HepG2 (cell line): ENCODE data around the gene FCAMR. TPM values are rescaled to one million over a fixed set of nuclear protein-coding genes. Genes with fewer than 3 reads are reported as not detected.

Experiments used
- ATAC-seq: fragments of 200-7000 bp; cut with Tn5 transposase; 3 replicates; pipeline ENCODE4 v1.9.1; 2020; ENCODE audit warnings: mild to moderate bottlenecking, moderate library complexity
- BruUV-seq: library from RNA; stranded (reverse); fragments of 400-500 nt; replicated peaks from 2 replicates; lab custom pipeline; 2021; lab: Mats Ljungman, UMichigan
- CTCF ChIA-PET: fragments of 300-600 bp; formaldehyde crosslinking; extraction: SDS; loops from one replicate; lab custom pipeline; 2021; ENCODE audit warnings: low total read pairs, inconsistent platforms, low intra/inter-chr PET ratio; lab: Yijun Ruan, JAX
- POLR2A ChIA-PET: fragments of 350-600 bp; sonication (Branson Sonifier 250); formaldehyde crosslinking; loops from one replicate; lab custom pipeline; 2020; ENCODE audit warnings: antibody characterized with exemption, inconsistent platforms; lab: Yijun Ruan, JAX
- DNase-seq: peaks from one replicate; pipeline ENCODE4 v3.0.0-alpha.2; 2015; ENCODE audit warnings: low spot score
- FAIRE-seq: peaks from 3 replicates; lab custom pipeline; 2011; peaks lifted over from hg19 to GRCh38; lab: Jason Lieb, UNC
- H2AFZ ChIP-seq: one replicate; pipeline ENCODE4 v1.6.1; 2011; ENCODE audit warnings: low read length, inconsistent platforms
- H3K27ac ChIP-seq: fragments of 300-600 bp; 3 replicates; pipeline ENCODE4 v1.8.0; 2011; ENCODE audit warnings: mixed run types, mild to moderate bottlenecking, mixed read lengths, low read length, inconsistent platforms; ENCODE audit not compliant: insufficient read depth; ENCODE audit errors: extremely low read length
- H3K27me3 ChIP-seq, 2 experiments: fragments of 200-600 bp in 1 of 2; 2 replicates in 1 of 2; 3 replicates in 1 of 2; pipeline versions ENCODE4 v1.6.0 to v1.8.0; 2011; ENCODE audit warnings: low read length in 2 of 2, mild to moderate bottlenecking in 2 of 2, moderate library complexity in 2 of 2, inconsistent platforms in 1 of 2; ENCODE audit not compliant: insufficient read depth in 2 of 2, control insufficient read depth in 1 of 2
- H3K36me3 ChIP-seq, 2 experiments: fragments of 200-600 bp in 1 of 2; replicated peaks in 1 of 2; 2 replicates in 1 of 2; 3 replicates in 1 of 2; pipeline versions ENCODE4 v1.5.1 to v1.8.0; 2011; ENCODE audit warnings: low read length in 2 of 2, inconsistent platforms in 1 of 2; ENCODE audit not compliant: insufficient read depth in 2 of 2, control insufficient read depth in 1 of 2
- H3K4me1 ChIP-seq: 2 replicates; pipeline ENCODE4 v1.5.1; 2012; ENCODE audit warnings: low read length, inconsistent platforms; ENCODE audit not compliant: insufficient read depth
- H3K4me2 ChIP-seq: 2 replicates; pipeline ENCODE4 v1.6.0; 2011; ENCODE audit warnings: low read depth, low read length, inconsistent platforms
- H3K4me3 ChIP-seq, 3 experiments: fragments of 200-600 bp in 1 of 3; sonication (generic), shearing (Covaris generic) in 1 of 3; replicated peaks in 1 of 3; 2 replicates each; pipeline ENCODE4 v1.5.1; 2011 to 2016; ENCODE audit warnings: low read length in 3 of 3, inconsistent platforms in 2 of 3, low read depth in 2 of 3, mild to moderate bottlenecking in 2 of 3, control low read depth in 1 of 3, mixed read lengths in 1 of 3; ENCODE audit not compliant: insufficient read depth in 1 of 3
- H3K79me2 ChIP-seq: one replicate; pipeline ENCODE4 v1.6.1; 2011; ENCODE audit warnings: low read length, inconsistent platforms; ENCODE audit not compliant: insufficient read depth
- H3K9ac ChIP-seq: 2 replicates; pipeline ENCODE4 v1.6.0; 2011; ENCODE audit warnings: mild to moderate bottlenecking, low read depth, low read length, inconsistent platforms; ENCODE audit not compliant: insufficient read depth
- H3K9me3 ChIP-seq: 2 replicates; pipeline ENCODE4 v1.5.1; 2012; ENCODE audit warnings: mild to moderate bottlenecking, low read length
- H4K20me1 ChIP-seq: 2 replicates; pipeline ENCODE4 v1.6.0; 2011; ENCODE audit warnings: inconsistent platforms, mild to moderate bottlenecking, low read length, moderate library complexity; ENCODE audit not compliant: insufficient read depth
- CTCF ChIP-seq: sonication (generic); formaldehyde crosslinking; IDR thresholded peaks from 2 replicates; pipeline ENCODE4 v1.5.0; 2020; ENCODE audit warnings: mild to moderate bottlenecking, missing genetic modification reagents, moderate library complexity
- MXD3 ChIP-seq: IDR thresholded peaks from 2 replicates; pipeline ENCODE4 v1.6.1; 2016; ENCODE audit warnings: mild to moderate bottlenecking, missing biosample characterization, missing genetic modification reagents
- RAD21 ChIP-seq: fragments of 450-650 bp; formaldehyde crosslinking; IDR thresholded peaks from 2 replicates; pipeline ENCODE4 v1.5.0; 2020; ENCODE audit warnings: mild to moderate bottlenecking
- SMC3 ChIP-seq: IDR thresholded peaks from 2 replicates; pipeline ENCODE4 v1.6.1; 2011; ENCODE audit warnings: low read length, improper control_type of control experiment
- STAG1 ChIP-seq: sonication (generic); formaldehyde crosslinking; IDR thresholded peaks from 2 replicates; pipeline ENCODE4 v1.4.0; 2020; ENCODE audit warnings: missing genetic modification reagents
- TEAD3 ChIP-seq: optimal IDR thresholded peaks from 2 replicates; pipeline ENCODE3; 2016; ENCODE audit warnings: borderline replicate concordance
- TP53 ChIP-seq: sonication (generic); formaldehyde crosslinking; conservative IDR thresholded peaks from 2 replicates; pipeline ENCODE4 v1.4.0; 2020; ENCODE audit warnings: missing genetic modification reagents
- ZFP36L2 ChIP-seq: sonication (generic); formaldehyde crosslinking; IDR thresholded peaks from 2 replicates; pipeline ENCODE4 v1.4.0; 2020; ENCODE audit warnings: missing genetic modification reagents
- ZNF124 ChIP-seq: sonication (generic); formaldehyde crosslinking; IDR thresholded peaks from 2 replicates; pipeline ENCODE4 v1.4.0; 2020; ENCODE audit warnings: missing genetic modification reagents
- ZNF292 ChIP-seq: sonication (generic); formaldehyde crosslinking; IDR thresholded peaks from 2 replicates; pipeline ENCODE4 v1.8.1; 2022; ENCODE audit warnings: mild to moderate bottlenecking, low read depth, missing genetic modification reagents, borderline replicate concordance
- ZNF414 ChIP-seq: sonication (generic); formaldehyde crosslinking; IDR thresholded peaks from 2 replicates; pipeline ENCODE4 v1.5.0; 2020; ENCODE audit warnings: missing genetic modification reagents
- ZNF652 ChIP-seq: IDR thresholded peaks from 2 replicates; pipeline ENCODE4 v1.6.1; 2016; ENCODE audit warnings: low read depth, borderline replicate concordance
- ZNF703 ChIP-seq: sonication (generic); formaldehyde crosslinking; IDR thresholded peaks from 2 replicates; pipeline ENCODE4 v1.5.1; 2020; ENCODE audit warnings: missing genetic modification reagents, mild to moderate bottlenecking, moderate library complexity, borderline replicate concordance
- ZNF781 ChIP-seq: sonication (generic); formaldehyde crosslinking; IDR thresholded peaks from 2 replicates; pipeline ENCODE4 v1.5.1; 2020; ENCODE audit warnings: borderline replicate concordance, mild to moderate bottlenecking, missing genetic modification reagents; ENCODE audit errors: not compliant biosample characterization
- WGBS: methylation state at CpG from one replicate; pipeline ENCODE4 v1.1.6; 2017; ENCODE audit warnings: low lambda C conversion rate; 5-methylcytosine and 5-hydroxymethylcytosine counted together
- in situ Hi-C: cut with HindIII; loops from 2 replicates; pipeline ENCODE4 v1.10.0; 2017; ENCODE audit warnings: low pct_unique_long_range_greater_than_20kb; ENCODE audit not compliant: extremely low pct_ligation_motif_present
- intact Hi-C: fragments of 100-400 bp; cut with micrococcal nuclease; formaldehyde crosslinking; loops from one replicate; pipeline ENCODE4 v1.10.0; 2022; ENCODE audit not compliant: unreplicated experiment
- polyA plus RNA-seq, 8 experiments: library from polyadenylated mRNA; depleted of rRNA in 3 of 8; stranded (reverse) in 7 of 8; unstranded in 1 of 8; fragments of >200 nt; fragmentation: Illumina TruSeq in 4 of 8; extraction: Trizol in 4 of 8; gene quantifications; 2 replicates each; pipeline versions ENCODE4 v1.2.1 to v1.2.3, GENCODE V29; 2011 to 2016; ENCODE audit warnings: low read depth in 4 of 8, missing spikeins in 1 of 8, mixed read lengths in 1 of 8; ENCODE audit not compliant: insufficient read depth in 1 of 8
- total RNA-seq, 5 experiments: library from RNA; depleted of rRNA; stranded (reverse); fragments of >200 nt; fragmentation: Illumina TruSeq; extraction: Trizol; gene quantifications; 2 replicates each; pipeline ENCODE4 v1.2.3, GENCODE V29; 2016; ENCODE audit warnings: low read depth in 1 of 5

FCAMR gene
- total and polyA plus RNA-seq, 2 of the 13 experiments (the other 11 are each of a cell fraction or from before 2014, with no cell fraction given): not detected

DNA sequence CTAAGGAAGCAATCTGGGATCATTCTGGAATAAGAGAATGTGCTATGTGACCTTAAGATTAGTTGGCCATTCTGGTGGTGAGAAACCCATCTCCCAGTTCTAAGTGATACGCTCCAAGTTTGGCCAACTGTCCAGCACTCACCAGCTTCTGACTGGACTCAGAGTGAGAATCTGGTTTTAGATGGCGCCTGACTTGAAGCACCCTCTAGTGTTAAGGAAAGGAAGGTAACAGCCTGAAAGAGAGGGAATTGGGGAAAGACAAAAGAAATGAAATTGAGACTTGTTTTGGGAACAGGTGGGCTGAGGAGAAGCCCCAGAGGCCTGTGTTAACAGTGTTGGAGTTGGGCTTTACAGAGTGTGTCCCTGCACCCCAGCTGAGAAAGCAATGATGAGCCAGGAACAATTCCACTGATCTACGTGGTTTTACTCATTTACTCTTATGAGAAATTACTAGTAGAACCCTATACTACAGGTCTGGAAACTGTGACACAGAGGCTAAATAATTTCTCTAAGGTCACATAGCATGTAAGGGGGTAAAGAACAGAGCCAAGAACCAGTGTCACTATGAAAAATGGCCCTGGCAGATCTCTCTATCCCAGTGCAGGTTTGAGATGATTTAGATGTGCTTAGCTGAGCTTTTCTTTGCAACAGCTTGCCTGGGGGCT is 9.3 kb upstream of the FCAMR start:
- POLR2A ChIA-PET: no interaction called here
- in situ Hi-C loops: loop anchor here (5.0 to 10.0 kb wide), 2 partner anchors 47 to 245 kb away; no protein-coding TSS in a partner anchor
- peak; percentile 40 for DNase-seq

More for the DNA sequence above, 9.3 kb upstream of the FCAMR start:
- Histone ChIP-seq H3K4me3 (no peak overlapping the region), H3K27ac (no peak overlapping the region), H3K36me3 (no peaks in the 10 kb centered on the region), H4K20me1 (no peaks in the 10 kb centered on the region), H3K9me3 (no peaks in the 10 kb centered on the region), H3K4me1 (no peaks in the 10 kb centered on the region), H2AFZ (no peak overlapping the region), H3K27me3 (peaks cover 1 to 16% of the 10 kb centered on the region in 2 experiments; a peak in 3 of 5 replicates), H3K79me2 (no peaks in the 10 kb centered on the region), H3K9ac (no peak overlapping the region), H3K4me2 (no peak overlapping the region)
- TF ChIP-seq SMC3: peak; percentile 59; the same call in 1 of the 2 replicates
- TF ChIP-seq ZNF414 (CRISPR knock-in tag): no peak
- peak; percentile 26 for TF ChIP-seq RAD21 (CRISPR knock-in tag)
- no peak for TF ChIP-seq MXD3 (CRISPR knock-in tag)
- no peak for TF ChIP-seq ZNF703 (CRISPR knock-in tag)
- TF ChIP-seq TP53 (CRISPR knock-in tag): no peak
- peak; percentile 85 for TF ChIP-seq STAG1 (CRISPR knock-in tag)
- no peak for TF ChIP-seq TEAD3 (CRISPR knock-in tag)
- no peak for TF ChIP-seq ZFP36L2
- no peak for TF ChIP-seq ZNF652 (CRISPR knock-in tag)
- TF ChIP-seq ZNF781 (CRISPR knock-in tag): no peak
- no peak for TF ChIP-seq ZNF292 (CRISPR knock-in tag)
- no peak for TF ChIP-seq ZNF124 (CRISPR knock-in tag)
- peak; percentile 78 for TF ChIP-seq CTCF (CRISPR knock-in tag)
- BruUV-seq: no TSS peak
- intact Hi-C loops: loop anchor here (2.0 to 5.0 kb wide), 2 partner anchors 45 to 347 kb away; no protein-coding TSS in a partner anchor
- peak; percentile 83 for ATAC-seq
- CTCF ChIA-PET: interaction anchor here (0.8 to 5.5 kb wide), 4 partner anchors 43 to 520 kb away, joined by 3 to 87 read pairs (median 4); no protein-coding TSS in a partner anchor
- 19% methylated on average over 3 of the region's 3 CpGs for WGBS
- FAIRE-seq: peak; percentile 55
